Heart right ventricle (tissue), 16 donors: ENCODE data around the gene GABARAPL1. TPM values are rescaled to one million over a fixed set of nuclear protein-coding genes. Genes with fewer than 3 reads are reported as not detected.
"Not testable (repeated sequence)": the region's sequence is repeated elsewhere in the genome, so short reads cannot be mapped to it uniquely, and the experiment has no call there.

ENCODE experiments used
- ATAC-seq, 8 donors: fragments of 200-7000 bp; cut with Tn5 transposase; one replicate each; pipeline ENCODE4 v1.9.1; 2020; ENCODE audit warnings: mild to moderate bottlenecking in 8 of 8, moderate library complexity in 8 of 8, moderate number of reproducible peaks in 1 of 8
- DNase-seq, 2 donors: peaks; one replicate each; pipeline ENCODE4 v3.0.0-alpha.2; 2020
- H3K27ac ChIP-seq, 10 donors: fragments of 200-600 bp; sonication (generic) in 2 of 10; one replicate each; pipeline versions ENCODE4 v1.5.0 to v1.8.0; 2020 to 2022; ENCODE audit warnings: mild to moderate bottlenecking in 3 of 10
- H3K27me3 ChIP-seq, 7 donors: fragments of 200-600 bp; one replicate each; pipeline ENCODE4 v1.8.0; 2021 to 2022; ENCODE audit warnings: mild to moderate bottlenecking in 2 of 7
- H3K36me3 ChIP-seq, 9 donors: fragments of 200-600 bp; sonication (generic) in 1 of 9; one replicate each; pipeline versions ENCODE4 v1.5.0 to v1.8.0; 2020 to 2022; ENCODE audit warnings: mild to moderate bottlenecking in 2 of 9
- H3K4me1 ChIP-seq, 9 donors: fragments of 200-600 bp; sonication (generic) in 1 of 9; one replicate each; pipeline versions ENCODE4 v1.5.0 to v1.8.0; 2020 to 2022; ENCODE audit warnings: mild to moderate bottlenecking in 4 of 9
- H3K4me3 ChIP-seq, 10 donors: fragments of 200-600 bp; sonication (generic) in 2 of 10; one replicate each; pipeline versions ENCODE4 v1.5.0 to v1.8.0; 2020 to 2022; ENCODE audit warnings: mild to moderate bottlenecking in 7 of 10, moderate library complexity in 2 of 10
- H3K9me3 ChIP-seq, 11 donors: fragments of 200-600 bp in 10 of 11; sonication (generic) in 2 of 11; one replicate each; pipeline versions ENCODE4 v1.5.0 to v1.8.0; 2013 to 2022; ENCODE audit warnings: mild to moderate bottlenecking in 2 of 11, control low read depth in 1 of 11, moderate library complexity in 1 of 11
- CTCF ChIP-seq, 9 donors: fragments of 200-600 bp; sonication (generic) in 2 of 9; IDR thresholded peaks; one replicate each; pipeline versions ENCODE4 v1.5.0 to v1.8.0; 2021 to 2022; ENCODE audit warnings: antibody characterized with exemption in 9 of 9, mild to moderate bottlenecking in 5 of 9, moderate library complexity in 1 of 9
- WGBS, 2 donors: extraction: QIAGEN DNeasy Blood & Tissue Kit; methylation state at CpG; one replicate each; pipeline ENCODE4 v1.1.7; 2013; ENCODE audit warnings: inconsistent platforms in 1 of 2; 5-methylcytosine and 5-hydroxymethylcytosine counted together
- intact Hi-C, 10 donors: fragments of 100-400 bp; cut with DNase I; formaldehyde crosslinking; loops; one replicate each; pipeline versions ENCODE4 v1.11.1 to v1.14.2; 2022
- polyA plus RNA-seq, 2 donors: library from polyadenylated mRNA; stranded (reverse); fragments of 200-250 nt; gene quantifications; one replicate each; pipeline ENCODE4 v1.2.3, GENCODE V29; 2013
- total RNA-seq, 10 donors: library from RNA; stranded (reverse); fragmentation: NEBNext Ultra II Directional in 3 of 10; extraction: Animal tissue kit (Norgen Biotek cat#: 25700) in 3 of 10; gene quantifications; one replicate each; pipeline versions ENCODE4 v1.2.1 to v1.2.4, GENCODE V29; 2021 to 2023
- donor health status: Arrhythmogenic right ventricular cardiomyopathy.
- donor health status: ischemic (EF 13 %, LVEDD 7.1; RV severe dilation, severe dysfunction).
- donor health status: healthy with polysubstance abuse.
- donor health status: DM: no; HTN: yes; CAD: no.
- donor health status: DM: no; HTN: no; CAD: no.
- donor health status: ischemic (EF 25% LVEDD 6.9; RV normal size, moderate dysfunction).
- donor health status: ischemic (EF 25% LVEDD 5.7; RV mildly dilated, moderate dysfunction).
- donor health status: healthy.
- donor health status: DM: yes; HTN: yes; CAD: no.
- donor health status: Ischemic cardiomyopathy.
- donor health status: ischemic (EF 35%, LVEDD 5.7; RV mildly dilated, moderate dysfunction).
- donor health status: nonischemic (EF 11% LVEDD 7.7; RV severe dilation, severe dysfunction).
- donor health status: DM: yes; HTN: yes; CAD: no.
- donor health status: PGD.
- donor health status: ischemic (EF 29% LVEDD 5.4; RV normal size, mild dysfunction).
- donor health status: nonischemic (EF 23%, LVEDD 6.1; RV moderate dilation, normal function).

The GABARAPL1 gene
- total and polyA plus RNA-seq, 12 donors, result 111 to 512 (median 385) TPM

- H3K4me1 ChIP-seq, result peaks cover 5 to 70% (median 52%) of the 10 kb centered on the region in 9 donors
- 86 to 89% methylated on average over 6 of the region's 6 CpGs for WGBS, 2 donors
- intact Hi-C loops, result loop anchor here in 1 of 10 donors (10.0 kb wide), 1 partner anchor 507 kb away; the partner anchor contains the start of gene YBX3
- H3K27ac ChIP-seq, result peak overlapping the region in 7 of 10 donors; percentile 18 to 100 (median 37)
- no peak for ATAC-seq
- no peaks in the 10 kb centered on the region for H3K27me3 ChIP-seq
- DNase-seq, result no peak
- H3K9me3 ChIP-seq, result no peaks in the 10 kb centered on the region
- TF ChIP-seq CTCF (IDR thresholded peaks at IDR 0.05), result no peak
- H3K36me3 ChIP-seq, result peaks cover 0 to 73% (median 46%) of the 10 kb centered on the region in 9 donors
- no peak overlapping the region for H3K4me3 ChIP-seq
These were observed 5.3 kb downstream of the GABARAPL1 start for GRCh38 chr12:10218021-10218420.

- H3K4me3 ChIP-seq, result peak overlapping the region in 1 of 10 donors; percentile 6
These were observed 7.9 kb downstream of the GABARAPL1 start for GRCh38 chr12:10220398-10221077.

GRCh38 chr12:10221846-10222245 lies 9.2 kb downstream of the GABARAPL1 start:
- ATAC-seq, result no peak
- no peak overlapping the region for H3K4me3 ChIP-seq
- no peak for TF ChIP-seq CTCF (IDR thresholded peaks at IDR 0.05)
- no peaks in the 10 kb centered on the region for H3K9me3 ChIP-seq
- DNase-seq, result no peak
- H3K4me1 ChIP-seq, result peaks cover 5 to 53% (median 36%) of the 10 kb centered on the region in 9 donors
- peaks cover 0 to 77% (median 57%) of the 10 kb centered on the region in 9 donors for H3K36me3 ChIP-seq
- WGBS, 2 donors, result 87 to 88% methylated on average over 5 of the region's 5 CpGs
- intact Hi-C loops, result loop anchor here in 2 of 10 donors (10.0 kb wide), 2 partner anchors 143 to 503 kb away; partner anchors contain the start of gene YBX3 (in 1 of the 2)
- no peaks in the 10 kb centered on the region for H3K27me3 ChIP-seq
- peak overlapping the region in 1 of 10 donors; percentile 81 for H3K27ac ChIP-seq

More at GRCh38 chr12:10220398-10221077, 7.9 kb downstream of the GABARAPL1 start:
- no peaks in the 10 kb centered on the region for H3K9me3 ChIP-seq
- WGBS, 2 donors, result 21 to 22% methylated on average over 8 of the region's 8 CpGs
- DNase-seq (peak; percentile 67 to 83), ATAC-seq (peak; percentile 86 to 96 (median 94))
- intact Hi-C loops, result loop anchor here in 2 of 10 donors (10.0 kb wide), 2 partner anchors 144 to 504 kb away; partner anchors contain the start of gene YBX3 (in 1 of the 2)
- TF ChIP-seq CTCF (IDR thresholded peaks at IDR 0.05), result no peak
- peak overlapping the region; percentile 31 to 100 (median 68) for H3K27ac ChIP-seq
- H3K27me3 ChIP-seq, result no peaks in the 10 kb centered on the region
- peaks cover 0 to 87% (median 57%) of the 10 kb centered on the region in 9 donors for H3K36me3 ChIP-seq
- peaks cover 5 to 62% (median 43%) of the 10 kb centered on the region in 9 donors for H3K4me1 ChIP-seq

GRCh38 chr12:10223208-10223607 lies 10.5 kb downstream of the GABARAPL1 start:
- Histone ChIP-seq H3K4me3 (no peak overlapping the region), H3K36me3 (peaks cover 0 to 63% (median 52%) of the 10 kb centered on the region in 9 donors), H3K9me3 (no peaks in the 10 kb centered on the region), H3K27ac (no peak overlapping the region), H3K4me1 (peaks cover 5 to 40% (median 24%) of the 10 kb centered on the region in 9 donors), H3K27me3 (no peaks in the 10 kb centered on the region)
- DNase-seq (no peak), ATAC-seq (no peak)
- intact Hi-C loops, result loop anchor here in 2 of 10 donors (10.0 kb wide), 2 partner anchors 142 to 502 kb away; partner anchors contain the start of gene YBX3 (in 1 of the 2)
- 79 to 83% methylated on average over 5 of the region's 5 CpGs for WGBS, 2 donors
- TF ChIP-seq CTCF (IDR thresholded peaks at IDR 0.05), result no peak

GRCh38 chr12:10225426-10225825 lies 12.7 kb downstream of the GABARAPL1 start:
- not testable (repeated sequence) for H3K9me3 ChIP-seq, ATAC-seq, DNase-seq, H3K27me3 ChIP-seq, H3K27ac ChIP-seq, H3K4me3 ChIP-seq
- WGBS, 2 donors, result 88 to 94% methylated on average over 16 to 20 of the region's 26 CpGs
- intact Hi-C loops, result loop anchor here in 2 of 10 donors (10.0 kb wide), 2 partner anchors 139 to 499 kb away; partner anchors contain the start of gene YBX3 (in 1 of the 2)
- H3K4me1 ChIP-seq, result peaks cover 0 to 17% (median 9%) of the 10 kb centered on the region in 9 donors
- peaks cover 0 to 41% (median 32%) of the 10 kb centered on the region in 9 donors for H3K36me3 ChIP-seq
